Measurements from ENCODE around the gene THRA.
A peak's percentile ranks its signal among the peaks of the same experiment; 100 is the strongest.

Gene THRA

GRCh38 chr17:40062329-40063186 is at the start of gene THRA:
Gene THRA (plus strand): TSS chr17:40062965. CDS start chr17:40074489, 11,524 bp downstream.
- Histone ChIP-seq H3K9ac (ENCODE audit: low read length in 5 of 5) (peak within 1 kb of the TSS; percentile 44 to 93 (median 82)), H3K4me3 (ENCODE audit: low read depth in 1 of 5, low read length in 5 of 5) (peak within 1 kb of the TSS; percentile 90 to 99 (median 96)), H3K4me1 (ENCODE audit: control insufficient read depth in 5 of 5, insufficient read depth in 5 of 5, low read length in 5 of 5) (peaks cover 16 to 64% (median 54%) of the 10 kb centered on the region in 5 donors), H3K27me3 (ENCODE audit: control insufficient read depth in 5 of 5, insufficient read depth in 4 of 5, low read length in 5 of 5) (no peaks in the 10 kb centered on the region), H3K36me3 (ENCODE audit: control insufficient read depth in 5 of 5, insufficient read depth in 5 of 5, low read length in 5 of 5) (peaks cover 0 to 4% (median 0%) of the 10 kb centered on the region in 5 donors), H3K27ac (ENCODE audit: low read depth, low read length) (peak within 1 kb of the TSS; percentile 89), H3K9me3 (ENCODE audit: control insufficient read depth in 5 of 5, low read length in 5 of 5) (no peaks in the 10 kb centered on the region)

GRCh38 chr17:40014375-40014980 is 48.3 kb upstream of the THRA start:
- H3K9me3 ChIP-seq (ENCODE audit: control insufficient read depth in 5 of 5, low read length in 5 of 5): no peaks in the 10 kb centered on the region
- no peaks in the 10 kb centered on the region for H3K27me3 ChIP-seq (ENCODE audit: control insufficient read depth in 5 of 5, insufficient read depth in 4 of 5, low read length in 5 of 5)
- H3K27ac ChIP-seq (ENCODE audit: low read depth, low read length): no peak overlapping the region
- H3K36me3 ChIP-seq (ENCODE audit: control insufficient read depth in 5 of 5, insufficient read depth in 5 of 5, low read length in 5 of 5): peaks cover 0 to 12% (median 9%) of the 10 kb centered on the region in 5 donors
- H3K9ac ChIP-seq (ENCODE audit: low read length in 5 of 5): peak overlapping the region in 1 of 5 donors; percentile 25
- H3K4me1 ChIP-seq (ENCODE audit: control insufficient read depth in 5 of 5, insufficient read depth in 5 of 5, low read length in 5 of 5): peaks cover 2 to 34% (median 13%) of the 10 kb centered on the region in 5 donors
- no peak overlapping the region for H3K4me3 ChIP-seq (ENCODE audit: low read depth in 1 of 5, low read length in 5 of 5)

- Histone ChIP-seq H3K4me1 (ENCODE audit: control insufficient read depth in 5 of 5, insufficient read depth in 5 of 5, low read length in 5 of 5) (peaks cover 2 to 34% (median 13%) of the 10 kb centered on the region in 5 donors), H3K36me3 (ENCODE audit: control insufficient read depth in 5 of 5, insufficient read depth in 5 of 5, low read length in 5 of 5) (peaks cover 0 to 21% (median 17%) of the 10 kb centered on the region in 5 donors), H3K4me3 (ENCODE audit: low read depth in 1 of 5, low read length in 5 of 5) (peak within 1 kb of the TSS in 1 of 5 donors; percentile 1), H3K27me3 (ENCODE audit: control insufficient read depth in 5 of 5, insufficient read depth in 4 of 5, low read length in 5 of 5) (no peaks in the 10 kb centered on the region), H3K27ac (ENCODE audit: low read depth, low read length) (no peak within 1 kb of the TSS), H3K9ac (ENCODE audit: low read length in 5 of 5) (peak within 1 kb of the TSS in 1 of 5 donors; percentile 25), H3K9me3 (ENCODE audit: control insufficient read depth in 5 of 5, low read length in 5 of 5) (no peaks in the 10 kb centered on the region)
These were observed 47.5 kb upstream of the THRA start, which contains the start of gene CSF3 for GRCh38 chr17:40015005-40015997. Gene CSF3 (plus strand): TSS chr17:40015440. CDS start chr17:40015475, 35 bp downstream.

GRCh38 chr17:40015998-40016985 is 46.5 kb upstream of the THRA start:
- Histone ChIP-seq H3K4me3 (ENCODE audit: low read depth in 1 of 5, low read length in 5 of 5) (peak overlapping the region in 1 of 5 donors; percentile 1), H3K36me3 (ENCODE audit: control insufficient read depth in 5 of 5, insufficient read depth in 5 of 5, low read length in 5 of 5) (peaks cover 0 to 25% (median 21%) of the 10 kb centered on the region in 5 donors), H3K4me1 (ENCODE audit: control insufficient read depth in 5 of 5, insufficient read depth in 5 of 5, low read length in 5 of 5) (peaks cover 2 to 39% (median 17%) of the 10 kb centered on the region in 5 donors), H3K9ac (ENCODE audit: low read length in 5 of 5) (no peak overlapping the region), H3K27ac (ENCODE audit: low read depth, low read length) (no peak overlapping the region), H3K9me3 (ENCODE audit: control insufficient read depth in 5 of 5, low read length in 5 of 5) (no peaks in the 10 kb centered on the region), H3K27me3 (ENCODE audit: control insufficient read depth in 5 of 5, insufficient read depth in 4 of 5, low read length in 5 of 5) (no peaks in the 10 kb centered on the region)

- Histone ChIP-seq H3K4me3 (ENCODE audit: low read depth in 1 of 5, low read length in 5 of 5) (no peak overlapping the region), H3K36me3 (ENCODE audit: control insufficient read depth in 5 of 5, insufficient read depth in 5 of 5, low read length in 5 of 5) (peaks cover 0 to 37% (median 32%) of the 10 kb centered on the region in 5 donors), H3K9ac (ENCODE audit: low read length in 5 of 5) (no peak overlapping the region), H3K9me3 (ENCODE audit: control insufficient read depth in 5 of 5, low read length in 5 of 5) (no peaks in the 10 kb centered on the region), H3K27ac (ENCODE audit: low read depth, low read length) (no peak overlapping the region), H3K27me3 (ENCODE audit: control insufficient read depth in 5 of 5, insufficient read depth in 4 of 5, low read length in 5 of 5) (no peaks in the 10 kb centered on the region), H3K4me1 (ENCODE audit: control insufficient read depth in 5 of 5, insufficient read depth in 5 of 5, low read length in 5 of 5) (peaks cover 2 to 50% (median 20%) of the 10 kb centered on the region in 5 donors)
These were observed 45.2 kb upstream of the THRA start for GRCh38 chr17:40017422-40018080.

GRCh38 chr17:40018211-40019121 is 44.3 kb upstream of the THRA start:
- Histone ChIP-seq H3K4me3 (ENCODE audit: low read depth in 1 of 5, low read length in 5 of 5) (no peak overlapping the region), H3K36me3 (ENCODE audit: control insufficient read depth in 5 of 5, insufficient read depth in 5 of 5, low read length in 5 of 5) (peaks cover 0 to 46% (median 41%) of the 10 kb centered on the region in 5 donors), H3K27ac (ENCODE audit: low read depth, low read length) (no peak overlapping the region), H3K9ac (ENCODE audit: low read length in 5 of 5) (no peak overlapping the region), H3K4me1 (ENCODE audit: control insufficient read depth in 5 of 5, insufficient read depth in 5 of 5, low read length in 5 of 5) (peaks cover 2 to 60% (median 20%) of the 10 kb centered on the region in 5 donors), H3K9me3 (ENCODE audit: control insufficient read depth in 5 of 5, low read length in 5 of 5) (no peaks in the 10 kb centered on the region), H3K27me3 (ENCODE audit: control insufficient read depth in 5 of 5, insufficient read depth in 4 of 5, low read length in 5 of 5) (no peaks in the 10 kb centered on the region)

GRCh38 chr17:40019140-40019991 is 43.4 kb upstream of the THRA start:
- Histone ChIP-seq H3K9me3 (ENCODE audit: control insufficient read depth in 5 of 5, low read length in 5 of 5) (no peaks in the 10 kb centered on the region), H3K4me1 (ENCODE audit: control insufficient read depth in 5 of 5, insufficient read depth in 5 of 5, low read length in 5 of 5) (peaks cover 0 to 56% (median 18%) of the 10 kb centered on the region in 5 donors), H3K27me3 (ENCODE audit: control insufficient read depth in 5 of 5, insufficient read depth in 4 of 5, low read length in 5 of 5) (no peaks in the 10 kb centered on the region), H3K9ac (ENCODE audit: low read length in 5 of 5) (no peak overlapping the region), H3K36me3 (ENCODE audit: control insufficient read depth in 5 of 5, insufficient read depth in 5 of 5, low read length in 5 of 5) (peaks cover 0 to 51% (median 44%) of the 10 kb centered on the region in 5 donors), H3K27ac (ENCODE audit: low read depth, low read length) (no peak overlapping the region), H3K4me3 (ENCODE audit: low read depth in 1 of 5, low read length in 5 of 5) (no peak overlapping the region)

Data from subcutaneous abdominal adipose tissue (tissue), 5 donors.